ENCODE measurements around the gene BTBD9. TPM values are rescaled to one million over a fixed set of nuclear protein-coding genes. Genes with fewer than 3 reads are reported as not detected.

Gene BTBD9
- total RNA-seq, 2 donors from 2014 or later, result 14.2 to 18.2 TPM

GRCh38 chr6:38603496-38603895, 36.2 kb downstream of the BTBD9 start:
- DNase-seq (ENCODE audit: low spot score), result no peak
- no peaks in the 10 kb centered on the region for H3K9me3 ChIP-seq
- no peaks in the 10 kb centered on the region for H3K36me3 ChIP-seq
- H3K27ac ChIP-seq, result peak overlapping the region in 1 of 2 donors; percentile 37
- H3K4me1 ChIP-seq, result peaks cover 0 to 30% of the 10 kb centered on the region in 2 donors
- no peaks in the 10 kb centered on the region for H3K27me3 ChIP-seq
- TF ChIP-seq CTCF (IDR thresholded peaks at IDR 0.05), result no peak
- H3K4me3 ChIP-seq, result no peak overlapping the region

DNA sequence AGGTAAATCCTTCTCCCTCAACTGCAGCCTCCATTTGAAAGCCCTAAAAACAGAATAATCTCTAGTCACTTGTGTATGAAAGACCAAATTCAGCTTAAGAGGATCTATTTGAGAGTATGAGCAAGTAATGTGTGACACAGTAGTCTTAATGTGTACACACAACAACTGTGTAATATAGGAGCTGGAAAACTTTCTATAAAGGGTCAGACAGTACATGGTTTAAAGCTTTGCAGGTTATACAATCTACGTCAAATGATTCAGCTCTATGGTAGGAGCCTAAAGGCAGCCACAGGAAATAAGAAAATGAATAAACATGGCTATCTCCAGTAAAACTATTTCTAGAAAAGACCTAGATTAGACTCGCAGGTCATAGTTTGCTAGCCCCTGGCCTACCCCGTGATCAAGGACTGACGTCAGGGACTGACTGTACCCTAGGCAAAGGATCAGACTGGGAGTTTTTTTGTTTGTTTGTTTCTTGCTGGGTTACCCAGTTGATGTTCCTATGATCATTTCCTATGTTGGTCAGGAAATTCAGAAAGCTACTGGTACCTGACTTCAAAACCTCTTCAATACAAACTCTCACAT, 39.7 kb downstream of the BTBD9 start:
- Histone ChIP-seq H3K27ac (peak overlapping the region in 1 of 2 donors; percentile 43), H3K36me3 (no peaks in the 10 kb centered on the region), H3K27me3 (no peaks in the 10 kb centered on the region), H3K9me3 (no peaks in the 10 kb centered on the region), H3K4me1 (peaks cover 0 to 30% of the 10 kb centered on the region in 2 donors), H3K4me3 (no peak overlapping the region)
- DNase-seq (ENCODE audit: low spot score), result no peak
- TF ChIP-seq CTCF (IDR thresholded peaks at IDR 0.05), result no peak

- peaks cover 0 to 30% of the 10 kb centered on the region in 2 donors for H3K4me1 ChIP-seq
- TF ChIP-seq CTCF (IDR thresholded peaks at IDR 0.05), result no peak
- H3K36me3 ChIP-seq, result no peaks in the 10 kb centered on the region
- no peak for DNase-seq (ENCODE audit: low spot score)
- H3K27me3 ChIP-seq, result no peaks in the 10 kb centered on the region
- H3K4me3 ChIP-seq, result no peak overlapping the region
- no peaks in the 10 kb centered on the region for H3K9me3 ChIP-seq
- H3K27ac ChIP-seq, result peak overlapping the region in 1 of 2 donors; percentile 43
Observed at GRCh38 chr6:38599261-38599660, 40.5 kb downstream of the BTBD9 start.

- Histone ChIP-seq H3K27ac (no peak overlapping the region), H3K36me3 (peaks cover 17% of the 10 kb centered on the region)
Observed at GRCh38 chr6:38593998-38594665, 45.6 kb downstream of the BTBD9 start.

DNA sequence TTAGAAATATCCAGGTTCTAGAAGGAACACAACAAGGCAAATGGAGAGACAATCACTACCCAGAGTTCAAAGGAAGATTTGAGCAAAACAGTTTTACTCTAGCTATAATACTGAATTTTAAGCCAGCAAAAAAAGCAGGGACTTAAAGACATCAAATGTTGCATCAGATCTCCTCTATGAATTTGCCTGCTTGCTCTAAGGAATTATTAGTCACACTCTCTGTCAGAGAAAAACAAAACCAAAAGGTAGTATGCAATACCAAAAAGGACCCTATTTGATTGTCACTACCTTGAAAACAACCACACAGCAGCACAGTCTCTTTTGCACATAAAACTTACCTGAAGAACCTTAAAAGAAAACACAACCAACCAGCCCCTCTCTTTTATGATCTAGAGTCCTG, 46.3 kb downstream of the BTBD9 start:
- DNase-seq (ENCODE audit: low spot score), result no peak
- no peak for TF ChIP-seq CTCF (IDR thresholded peaks at IDR 0.05)
- Histone ChIP-seq H3K9me3 (no peaks in the 10 kb centered on the region), H3K4me3 (no peak overlapping the region), H3K36me3 (peaks cover 17% of the 10 kb centered on the region), H3K27me3 (no peaks in the 10 kb centered on the region), H3K4me1 (no peaks in the 10 kb centered on the region), H3K27ac (no peak overlapping the region)

More at GRCh38 chr6:38593998-38594665, 45.6 kb downstream of the BTBD9 start:
- Histone ChIP-seq H3K27me3 (no peaks in the 10 kb centered on the region), H3K4me3 (no peak overlapping the region), H3K9me3 (no peaks in the 10 kb centered on the region), H3K4me1 (peaks cover 0 to under 1% of the 10 kb centered on the region in 2 donors)
- no peak for DNase-seq (ENCODE audit: low spot score)
- TF ChIP-seq CTCF (IDR thresholded peaks at IDR 0.05), result no peak

Data from right atrium auricular region (tissue), 2 donors.